Posterior cingulate gyrus (tissue), 11 donors: ENCODE results near the gene INHBB.

Experiments
- DNase-seq, 10 donors: peaks; one replicate each; pipeline versions ENCODE4 v3.0.0 to v3.0.0-alpha.2; 2020 to 2021; ENCODE audit warnings: mixed read lengths in 3 of 10
- intact Hi-C: fragments of 100-400 bp; cut with DNase I; formaldehyde crosslinking; loops from one replicate; pipeline ENCODE4 v1.15.1; 2023

Gene INHBB

DNA sequence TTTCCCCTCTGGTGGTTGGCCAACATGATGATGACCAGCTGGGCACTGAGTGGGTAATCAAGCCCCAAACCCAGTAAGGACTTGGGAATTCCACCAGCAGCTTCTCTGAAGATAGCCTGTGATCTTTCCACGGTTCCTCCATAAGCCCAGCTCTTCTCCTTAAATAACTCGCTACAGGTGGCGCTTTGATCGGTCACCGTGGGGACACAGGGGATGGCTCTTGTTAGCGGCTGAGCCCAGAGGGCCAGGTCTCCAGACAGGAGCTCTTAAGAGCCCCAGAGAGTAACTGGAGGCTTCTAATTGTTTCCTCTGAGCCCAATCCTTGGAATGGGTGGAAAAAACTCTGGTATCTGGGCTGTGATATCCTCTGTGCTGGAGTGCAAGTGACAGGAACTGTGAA lies 13.6 kb upstream of the INHBB start:
- intact Hi-C loops = no loop called here
- no peak for DNase-seq

DNA sequence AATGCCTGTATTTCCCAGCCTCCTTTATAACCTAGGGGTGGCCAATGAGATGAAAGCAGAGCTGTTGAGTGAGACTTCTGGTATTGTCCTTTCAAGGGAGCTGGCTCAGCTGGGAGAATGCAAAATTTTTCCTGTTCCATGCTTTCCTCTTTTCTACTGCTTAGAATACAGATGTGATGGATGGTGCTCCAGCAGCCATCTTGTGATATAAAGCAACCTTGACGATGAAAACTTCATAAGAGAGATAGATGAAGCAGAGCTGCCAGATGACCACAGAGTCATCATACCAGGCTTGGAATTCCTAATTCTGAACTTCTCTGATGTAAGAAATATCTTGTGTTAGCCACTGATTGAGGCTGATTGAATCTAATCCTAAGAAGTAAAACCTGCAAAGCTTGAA lies 11.9 kb upstream of the INHBB start:
- intact Hi-C loops = no loop called here
- DNase-seq = no peak

DNA sequence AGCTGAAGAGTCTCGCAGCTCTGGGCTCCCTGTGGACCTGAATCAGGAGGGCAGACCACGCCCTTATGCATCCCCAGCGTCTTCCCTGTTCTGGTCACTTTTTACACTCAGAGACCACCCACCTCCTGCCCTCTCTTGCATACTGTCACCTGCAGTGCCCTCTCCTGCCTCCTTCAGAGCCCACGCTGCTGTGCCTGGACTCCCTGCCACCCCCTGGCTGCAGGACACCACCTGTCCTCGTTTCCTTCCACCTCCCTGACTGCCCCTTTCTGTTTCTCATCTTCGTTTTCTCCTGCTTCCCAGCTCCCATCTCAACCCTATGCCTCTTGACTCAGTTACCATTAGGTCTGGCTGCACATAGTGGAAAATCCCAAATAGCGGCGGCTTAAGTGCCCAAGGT lies 9.2 kb upstream of the INHBB start:
- intact Hi-C loops = no loop called here
- no peak for DNase-seq

DNA sequence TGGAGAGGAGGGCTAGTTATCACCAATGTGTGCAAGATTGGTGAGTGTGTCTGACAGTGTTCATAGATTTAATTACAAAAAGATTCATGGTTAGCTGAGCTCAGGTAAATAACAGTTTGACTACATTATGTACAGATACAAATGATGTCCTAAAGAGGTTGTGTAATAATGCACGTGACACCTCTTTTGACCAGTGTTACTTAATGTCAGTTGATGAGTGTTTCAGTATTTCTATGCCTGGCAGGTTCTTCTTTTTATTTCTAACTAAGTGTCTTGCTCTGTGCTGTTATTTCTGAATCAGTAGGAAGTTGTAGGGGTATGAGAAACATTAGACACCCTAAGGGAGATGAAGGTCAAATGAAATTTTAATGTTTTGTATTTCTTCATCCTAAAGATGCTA lies 7.9 kb upstream of the INHBB start:
- intact Hi-C loops = no loop called here
- DNase-seq = no peak

DNA sequence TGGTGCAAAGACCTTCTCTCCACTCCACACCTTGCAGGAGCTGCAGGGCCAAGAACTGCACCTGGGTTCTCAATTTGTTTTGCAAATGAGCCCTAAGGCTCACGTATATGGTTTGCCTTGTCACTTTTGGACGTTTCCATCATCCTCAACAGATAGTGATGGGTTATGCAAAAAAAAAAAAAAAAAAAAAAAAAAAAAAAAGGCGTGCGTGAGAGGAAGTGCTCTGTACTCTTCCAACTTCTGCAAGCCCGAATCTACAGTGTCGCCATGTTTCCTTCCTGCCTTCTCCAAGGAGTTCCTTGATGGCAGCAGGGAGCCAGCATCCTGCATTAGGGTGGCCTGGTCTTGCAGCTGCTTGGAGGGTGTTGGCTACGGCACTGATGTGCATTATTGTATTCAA lies 4.0 kb upstream of the INHBB start:
- DNase-seq = no peak
- intact Hi-C loops = loop anchor here (5.0 to 10.0 kb wide), 2 partner anchors 180 to 733 kb away; no protein-coding TSS in a partner anchor

DNA sequence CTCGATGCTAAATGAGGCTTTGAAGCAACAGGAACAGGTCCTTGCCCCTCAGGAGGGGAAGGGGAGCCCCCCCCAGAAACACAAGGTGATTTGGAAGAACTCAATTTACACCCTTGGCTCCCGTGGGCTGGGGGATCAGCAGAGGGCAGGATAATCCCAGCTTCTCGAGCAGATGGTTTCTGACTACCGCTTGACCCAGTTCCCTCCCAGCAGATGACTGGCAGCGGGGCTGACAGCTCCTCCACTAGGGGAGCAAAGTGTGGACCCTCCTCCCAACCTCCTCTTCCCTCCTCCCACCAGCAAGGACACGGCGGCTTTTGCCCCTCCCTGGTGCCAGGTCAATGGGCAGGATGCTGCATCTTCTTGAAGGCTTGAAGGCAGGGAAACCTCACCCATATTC lies 3.5 kb upstream of the INHBB start:
- no peak for DNase-seq
- intact Hi-C loops = loop anchor here (5.0 to 10.0 kb wide), 2 partner anchors 180 to 732 kb away; no protein-coding TSS in a partner anchor

DNA sequence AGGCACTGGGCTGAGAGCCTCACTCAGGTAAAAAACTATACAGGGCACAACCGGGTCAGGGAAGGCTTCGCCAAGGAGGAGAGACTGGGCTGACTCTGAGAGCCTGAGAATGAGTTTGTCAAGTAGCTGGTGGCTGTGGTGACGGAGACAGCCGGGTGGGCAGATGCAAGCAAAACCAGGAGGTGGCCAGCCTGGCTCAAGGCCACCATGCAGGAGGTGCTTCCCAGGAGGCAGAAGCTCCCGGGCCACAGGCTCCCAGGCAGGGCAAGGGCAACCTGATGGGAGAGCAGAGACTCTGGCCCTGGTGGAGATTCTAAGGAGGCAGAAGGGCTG lies 2.9 kb upstream of the INHBB start:
- DNase-seq = no peak
- intact Hi-C loops = loop anchor here (1.0 to 10.0 kb wide), 4 partner anchors 179 to 732 kb away; no protein-coding TSS in a partner anchor

DNA sequence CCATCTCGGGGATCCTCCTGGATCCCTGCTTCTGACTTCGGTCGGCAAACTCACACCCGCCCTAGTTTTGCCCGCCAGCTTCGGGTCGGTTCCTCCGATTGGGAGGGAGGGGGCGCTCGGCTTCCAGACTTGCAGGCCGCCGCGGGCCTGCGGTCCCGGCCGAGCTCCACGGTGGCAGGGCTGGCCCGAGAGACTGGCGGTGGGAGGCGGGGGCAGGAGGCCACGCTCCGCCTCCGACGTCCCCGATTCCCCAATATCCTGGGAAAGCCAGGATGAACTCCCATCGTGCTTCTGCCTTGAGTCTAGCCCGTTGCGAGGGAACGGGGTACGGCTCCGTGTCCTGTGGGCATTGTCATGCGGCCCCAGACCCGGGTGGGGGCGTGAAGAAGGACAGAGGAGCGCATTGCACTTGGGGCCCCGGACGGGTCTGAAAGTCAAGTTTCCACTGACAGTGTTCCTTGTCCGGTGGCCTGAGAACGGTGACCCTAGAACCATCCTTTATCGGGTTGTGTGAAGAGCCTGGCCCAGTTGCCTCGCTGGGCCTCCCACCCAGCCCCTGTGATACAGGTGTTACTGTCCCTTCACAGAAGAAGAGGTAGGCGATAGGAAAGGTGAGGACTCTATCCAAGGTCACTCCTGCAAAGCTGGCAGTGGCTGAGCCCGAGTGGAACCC lies 2.4 kb upstream of the INHBB start:
- intact Hi-C loops = loop anchor here (1.0 to 10.0 kb wide), 4 partner anchors 179 to 731 kb away; no protein-coding TSS in a partner anchor
- DNase-seq = peak; percentile 66 to 97 (median 80)

DNA sequence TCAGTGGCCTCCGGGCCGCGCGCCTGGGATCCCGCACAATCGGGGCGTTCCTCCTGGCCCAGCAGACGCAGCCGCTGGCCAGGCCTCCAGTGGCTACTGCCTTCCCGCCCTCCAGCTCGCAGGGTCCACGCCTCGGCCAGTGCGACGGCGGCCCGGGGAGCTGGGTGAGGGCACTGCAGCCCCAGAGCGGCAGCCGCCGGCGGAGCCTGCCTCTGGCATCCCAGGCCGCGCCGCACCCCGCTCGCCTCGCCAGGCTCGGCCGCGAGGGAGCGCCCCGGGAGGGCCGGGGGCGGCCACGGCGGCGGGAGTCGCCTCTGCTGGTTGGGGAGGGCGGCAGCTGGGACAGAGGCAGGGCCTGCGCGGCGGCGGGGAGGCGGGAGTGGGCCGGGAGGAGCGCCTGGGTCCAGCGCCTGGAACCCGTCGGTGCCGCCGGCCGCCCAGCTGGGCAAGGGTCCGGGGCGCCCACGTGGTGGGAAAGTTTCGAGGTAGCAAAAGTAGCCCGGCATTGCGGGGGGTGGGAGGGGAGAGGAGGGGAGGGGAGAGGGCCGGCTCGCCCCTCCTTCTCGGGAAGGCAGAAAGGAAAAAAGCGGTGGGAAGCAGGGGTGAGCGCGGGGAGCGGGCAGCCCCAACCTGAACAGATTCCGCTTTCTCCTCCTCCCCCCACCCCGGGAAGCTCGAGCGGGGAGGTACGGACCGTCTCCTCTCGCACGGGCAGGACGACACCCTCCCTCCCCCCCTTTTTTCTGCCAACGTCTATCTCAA lies 1.5 kb upstream of the INHBB start:
- intact Hi-C loops = loop anchor here (5.0 to 10.0 kb wide), 2 partner anchors 178 to 730 kb away; no protein-coding TSS in a partner anchor
- DNase-seq = peak in 2 of 10 donors; percentile 27 to 45

DNA sequence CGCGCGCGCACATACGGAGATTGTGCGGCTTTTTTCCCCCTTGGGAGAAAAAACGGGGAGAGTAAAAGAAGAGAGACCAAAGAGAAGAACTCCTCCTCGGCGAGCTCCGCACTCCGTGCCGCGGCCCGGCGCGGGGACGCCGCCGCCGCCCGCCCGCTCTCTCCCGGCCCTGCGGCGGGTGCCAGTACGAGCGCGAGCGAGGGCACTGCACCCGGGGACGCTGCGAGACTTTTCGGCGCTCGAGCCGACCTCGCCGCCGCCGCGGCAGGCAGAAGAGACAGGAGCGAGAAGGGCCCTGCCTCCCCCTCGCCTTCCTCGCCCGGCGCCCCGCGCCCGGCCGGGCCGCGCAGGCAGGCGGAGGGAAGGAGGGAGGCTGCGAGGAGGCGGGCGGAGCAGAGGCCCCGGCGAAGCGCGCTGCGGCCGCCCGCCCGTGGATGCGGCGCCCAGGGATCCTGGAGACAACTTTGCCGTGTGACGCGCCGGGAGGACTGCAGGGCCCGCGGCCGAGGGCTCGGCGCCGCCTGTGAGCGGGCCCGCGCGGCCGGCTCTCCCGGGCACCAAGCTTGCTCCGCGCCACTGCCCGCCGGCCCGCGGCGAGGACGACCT lies 857 bp upstream of the INHBB start:
- intact Hi-C loops = loop anchor here (5.0 to 10.0 kb wide), 2 partner anchors 177 to 730 kb away; no protein-coding TSS in a partner anchor
- DNase-seq = no peak

DNA sequence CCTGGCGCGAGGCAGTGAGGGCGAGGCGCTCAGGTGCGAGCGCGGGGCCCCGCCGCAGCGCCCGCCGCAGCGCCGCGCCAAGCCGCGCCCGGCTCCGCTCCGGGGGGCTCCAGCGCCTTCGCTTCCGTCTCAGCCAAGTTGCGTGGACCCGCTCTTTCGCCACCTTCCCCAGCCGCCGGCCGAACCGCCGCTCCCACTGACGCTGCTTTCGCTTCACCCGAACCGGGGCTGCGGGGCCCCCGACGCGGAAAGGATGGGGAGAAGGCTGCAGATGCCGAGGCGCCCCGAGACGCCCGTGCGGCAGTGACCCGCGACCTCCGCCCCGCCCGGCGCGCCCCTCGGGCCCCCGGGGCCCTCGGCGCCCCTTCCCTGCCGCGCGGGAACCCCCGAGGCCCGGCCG lies 328 bp upstream of the INHBB start:
- no peak for DNase-seq
- intact Hi-C loops = loop anchor here (10.0 kb wide), 1 partner anchor 729 kb away; no protein-coding TSS in a partner anchor

DNA sequence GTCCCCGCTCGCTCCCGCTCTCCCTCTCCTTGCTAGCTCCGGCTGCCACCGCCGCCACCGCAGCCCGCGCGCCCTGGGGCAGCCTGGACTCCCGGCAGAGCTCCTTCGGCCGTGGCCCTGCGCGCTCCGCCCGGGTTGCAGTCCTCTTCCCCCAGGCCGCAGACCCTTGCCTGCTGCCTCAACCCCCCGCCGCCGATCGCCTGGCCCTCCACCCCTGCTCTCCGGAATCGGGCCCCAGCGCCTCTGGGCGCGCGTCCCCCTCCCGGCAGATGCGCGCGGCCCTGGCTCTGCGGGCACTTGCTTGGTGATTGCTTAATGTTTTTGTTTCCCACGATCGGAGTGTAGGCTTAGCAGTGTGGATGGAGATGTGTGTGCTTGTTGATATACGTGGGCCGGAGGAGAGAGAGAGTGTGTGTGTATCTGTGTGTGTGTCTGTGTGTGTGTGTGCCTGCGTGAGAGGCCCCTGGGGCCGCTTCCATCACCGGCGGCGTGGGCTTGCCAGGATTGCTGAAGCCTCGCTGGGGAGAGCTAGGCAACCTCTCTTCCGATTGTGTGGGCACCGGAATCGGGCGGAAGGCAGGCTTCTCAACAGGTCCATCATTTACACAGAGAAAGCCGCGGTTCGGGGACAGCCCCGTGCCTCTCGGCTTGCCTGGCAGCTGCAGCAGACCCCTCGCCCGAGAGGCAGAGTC lies 877 bp downstream of the INHBB start:
- intact Hi-C loops = loop anchor here (10.0 kb wide), 1 partner anchor 728 kb away; no protein-coding TSS in a partner anchor
- peak in 7 of 10 donors; percentile 31 to 91 (median 46) for DNase-seq

DNA sequence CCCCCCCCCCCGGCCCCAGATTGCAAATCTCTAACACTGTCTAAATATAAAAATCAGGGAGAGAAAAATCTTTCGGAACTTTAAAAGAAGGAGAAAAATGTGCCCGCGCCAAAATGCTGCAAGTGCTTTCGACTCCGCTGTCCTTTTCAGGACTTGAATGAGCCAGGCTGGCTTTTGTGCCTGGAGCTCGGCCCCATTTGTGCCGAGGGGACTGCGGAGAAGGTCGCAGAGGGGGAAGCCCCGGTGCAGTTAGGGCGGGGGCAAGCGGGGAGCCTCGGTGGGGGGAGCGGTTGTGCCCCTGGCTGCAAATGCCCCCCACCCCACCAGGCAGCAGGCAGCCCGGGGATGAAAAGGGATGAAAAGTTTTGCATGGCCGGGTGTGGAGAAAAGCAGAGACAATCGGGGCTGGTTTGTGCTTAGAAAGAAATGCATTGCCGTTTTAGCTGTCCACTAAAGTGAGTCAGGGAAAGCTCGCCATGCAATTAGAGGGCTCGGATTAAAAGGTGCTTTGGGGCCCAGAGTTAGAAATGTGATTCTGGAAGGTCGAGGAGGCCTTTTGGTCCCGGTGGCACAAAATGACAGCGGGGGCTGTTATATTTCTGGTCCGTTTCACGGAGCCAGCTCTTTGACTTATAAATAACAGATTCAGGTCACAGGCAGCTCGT lies 1.6 kb downstream of the INHBB start:
- DNase-seq = peak in 2 of 10 donors; percentile 74 to 81
- intact Hi-C loops = loop anchor here (10.0 kb wide), 1 partner anchor 727 kb away; no protein-coding TSS in a partner anchor

DNA sequence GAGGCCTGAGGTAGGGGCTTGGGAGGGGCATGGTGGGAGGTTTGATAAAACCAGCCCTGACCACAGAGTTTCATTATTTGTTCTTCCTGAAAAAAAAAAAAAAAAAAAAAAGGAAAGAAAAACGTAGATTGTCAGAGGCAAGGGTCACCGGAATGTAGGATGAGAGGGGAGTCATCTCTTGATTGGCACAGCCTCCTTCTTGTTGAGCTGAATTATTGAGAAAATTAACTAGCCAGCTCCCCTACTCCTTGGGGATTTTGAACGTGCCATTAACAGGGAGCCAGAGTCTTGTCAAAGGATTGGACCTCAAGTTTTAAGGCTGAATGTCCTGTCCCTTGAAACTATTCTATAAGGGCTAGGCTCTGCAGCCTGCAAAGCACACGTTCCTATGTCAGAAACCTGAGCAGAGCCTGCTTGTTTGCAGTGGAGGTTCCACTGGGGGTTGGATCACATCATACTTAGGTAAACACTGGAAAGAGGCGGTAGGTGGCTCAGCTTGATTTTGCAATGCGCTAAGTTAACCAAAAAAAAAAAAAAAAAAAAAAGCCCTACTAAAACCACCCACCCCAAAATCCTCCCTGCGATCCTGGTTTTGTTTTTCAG lies 2.3 kb downstream of the INHBB start:
- DNase-seq = peak in 1 of 10 donors; percentile 19
- intact Hi-C loops = loop anchor here (10.0 kb wide), 1 partner anchor 727 kb away; no protein-coding TSS in a partner anchor

DNA sequence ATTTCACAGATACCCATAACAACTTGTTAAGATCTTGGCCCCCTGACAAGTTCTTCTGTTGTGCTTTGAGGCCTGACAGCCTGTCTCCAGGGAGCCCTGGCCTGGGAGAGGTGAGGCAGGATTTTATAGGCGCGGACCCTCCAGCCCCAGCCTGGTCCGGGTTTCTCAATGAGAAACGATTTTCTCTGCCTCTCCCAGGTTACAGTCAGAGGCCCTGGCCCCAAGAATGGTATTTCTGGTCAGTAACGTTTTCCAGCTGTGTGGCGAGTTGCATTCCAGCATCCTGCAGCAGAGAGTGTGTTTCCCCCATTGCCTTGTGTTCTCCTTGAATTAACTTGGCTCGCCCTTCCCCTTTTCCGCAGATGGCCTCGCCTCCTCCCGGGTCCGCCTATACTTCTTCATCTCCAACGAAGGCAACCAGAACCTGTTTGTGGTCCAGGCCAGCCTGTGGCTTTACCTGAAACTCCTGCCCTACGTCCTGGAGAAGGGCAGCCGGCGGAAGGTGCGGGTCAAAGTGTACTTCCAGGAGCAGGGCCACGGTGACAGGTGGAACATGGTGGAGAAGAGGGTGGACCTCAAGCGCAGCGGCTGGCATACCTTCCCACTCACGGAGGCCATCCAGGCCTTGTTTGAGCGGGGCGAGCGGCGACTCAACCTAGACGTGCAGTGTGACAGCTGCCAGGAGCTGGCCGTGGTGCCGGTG lies 3.0 kb downstream of the INHBB start:
- intact Hi-C loops = loop anchor here (10.0 kb wide), 1 partner anchor 726 kb away; no protein-coding TSS in a partner anchor

DNA sequence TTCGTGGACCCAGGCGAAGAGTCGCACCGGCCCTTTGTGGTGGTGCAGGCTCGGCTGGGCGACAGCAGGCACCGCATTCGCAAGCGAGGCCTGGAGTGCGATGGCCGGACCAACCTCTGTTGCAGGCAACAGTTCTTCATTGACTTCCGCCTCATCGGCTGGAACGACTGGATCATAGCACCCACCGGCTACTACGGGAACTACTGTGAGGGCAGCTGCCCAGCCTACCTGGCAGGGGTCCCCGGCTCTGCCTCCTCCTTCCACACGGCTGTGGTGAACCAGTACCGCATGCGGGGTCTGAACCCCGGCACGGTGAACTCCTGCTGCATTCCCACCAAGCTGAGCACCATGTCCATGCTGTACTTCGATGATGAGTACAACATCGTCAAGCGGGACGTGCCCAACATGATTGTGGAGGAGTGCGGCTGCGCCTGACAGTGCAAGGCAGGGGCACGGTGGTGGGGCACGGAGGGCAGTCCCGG lies 3.5 kb downstream of the INHBB start:
- intact Hi-C loops = loop anchor here (10.0 kb wide), 1 partner anchor 725 kb away; no protein-coding TSS in a partner anchor
- peak in 1 of 10 donors; percentile 70 for DNase-seq

More for the DNA sequence above, 3.0 kb downstream of the INHBB start:
- DNase-seq = peak in 1 of 10 donors; percentile 13

DNA sequence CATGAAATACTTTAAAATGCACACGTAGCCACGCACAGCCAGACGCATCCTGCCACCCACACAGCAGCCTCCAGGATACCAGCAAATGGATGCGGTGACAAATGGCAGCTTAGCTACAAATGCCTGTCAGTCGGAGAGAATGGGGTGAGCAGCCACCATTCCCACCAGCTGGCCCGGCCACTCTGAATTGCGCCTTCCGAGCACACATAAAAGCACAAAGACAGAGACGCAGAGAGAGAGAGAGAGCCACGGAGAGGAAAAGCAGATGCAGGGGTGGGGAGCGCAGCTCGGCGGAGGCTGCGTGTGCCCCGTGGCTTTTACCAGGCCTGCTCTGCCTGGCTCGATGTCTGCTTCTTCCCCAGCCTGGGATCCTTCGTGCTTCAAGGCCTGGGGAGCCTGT lies 4.1 kb downstream of the INHBB start:
- DNase-seq = peak in 1 of 10 donors; percentile 33
- intact Hi-C loops = no loop called here

DNA sequence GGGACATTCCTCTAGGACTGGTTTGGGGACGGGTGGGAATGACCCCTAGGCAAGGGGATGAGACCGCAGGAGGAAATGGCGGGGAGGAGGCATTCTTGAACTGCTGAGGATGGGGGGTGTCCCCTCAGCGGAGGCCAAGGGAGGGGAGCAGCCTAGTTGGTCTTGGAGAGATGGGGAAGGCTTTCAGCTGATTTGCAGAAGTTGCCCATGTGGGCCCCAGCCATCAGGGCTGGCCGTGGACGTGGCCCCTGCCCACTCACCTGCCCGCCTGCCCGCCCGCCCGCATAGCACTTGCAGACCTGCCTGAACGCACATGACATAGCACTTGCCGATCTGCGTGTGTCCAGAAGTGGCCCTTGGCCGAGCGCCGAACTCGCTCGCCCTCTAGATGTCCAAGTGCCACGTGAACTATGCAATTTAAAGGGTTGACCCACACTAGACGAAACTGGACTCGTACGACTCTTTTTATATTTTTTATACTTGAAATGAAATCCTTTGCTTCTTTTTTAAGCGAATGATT lies 4.9 kb downstream of the INHBB start:
- intact Hi-C loops = no loop called here
- DNase-seq = peak in 1 of 10 donors; percentile 66
